Neural cell (in vitro differentiated cells): Measurements from ENCODE around the gene PDE10A. TPM values are rescaled to one million over a fixed set of nuclear protein-coding genes. Genes with fewer than 3 reads are reported as not detected.

Source experiments
- H2AFZ ChIP-seq: fragments of 200-600, 300-800 bp; sonication (generic), shearing (Covaris generic); 2 replicates; pipeline ENCODE4 v1.6.0; 2014; ENCODE audit warnings: low read depth, mild to moderate bottlenecking, antibody characterized with exemption, low read length, moderate library complexity
- H3F3A ChIP-seq: fragments of 200-600 bp; shearing (Covaris generic); 2 replicates; pipeline ENCODE4 v1.6.1; 2016; ENCODE audit warnings: mild to moderate bottlenecking, moderate library complexity, mixed read lengths, antibody characterized with exemption, low read length; ENCODE audit not compliant: insufficient read depth, poor library complexity, severe bottlenecking
- H3K27ac ChIP-seq: fragments of 200-600, 300-800 bp; sonication (generic), shearing (Covaris generic); 2 replicates; pipeline ENCODE4 v1.5.1; 2014; ENCODE audit warnings: mild to moderate bottlenecking, low read length, moderate library complexity
- H3K27me3 ChIP-seq: fragments of 300-800, 200-600 bp; sonication (generic), shearing (Covaris generic); 2 replicates; pipeline ENCODE4 v1.6.0; 2014; ENCODE audit warnings: mild to moderate bottlenecking, low read depth, low read length, moderate library complexity; ENCODE audit not compliant: insufficient read depth
- H3K36me3 ChIP-seq: fragments of 300-800, 200-600 bp; sonication (generic), shearing (Covaris generic); 2 replicates; pipeline ENCODE4 v1.5.1; 2014; ENCODE audit warnings: mild to moderate bottlenecking, antibody characterized with exemption, low read length, moderate library complexity; ENCODE audit not compliant: insufficient read depth
- H3K4me2 ChIP-seq: fragments of 300-800, 200-600 bp; sonication (generic), shearing (Covaris generic); 2 replicates; pipeline ENCODE4 v1.6.0; 2014; ENCODE audit warnings: mild to moderate bottlenecking, low read length
- H3K4me3 ChIP-seq: fragments of 300-800, 200-600 bp; sonication (generic), shearing (Covaris generic); 2 replicates; pipeline ENCODE4 v1.5.1; 2014; ENCODE audit warnings: mild to moderate bottlenecking, low read length, moderate library complexity
- H3K79me2 ChIP-seq: fragments of 200-600 bp; shearing (Covaris generic); replicated peaks from 2 replicates; pipeline ENCODE4 v1.6.0; 2014; ENCODE audit warnings: mild to moderate bottlenecking, low read length, moderate library complexity; ENCODE audit not compliant: insufficient read depth
- H3K9ac ChIP-seq: fragments of 300-800, 200-600 bp; sonication (generic), shearing (Covaris generic); 2 replicates; pipeline ENCODE4 v1.6.1; 2016; ENCODE audit warnings: mild to moderate bottlenecking, low read length, mixed read lengths
- H3K9me2 ChIP-seq: fragments of 200-600 bp; shearing (Covaris generic); 2 replicates; pipeline ENCODE4 v1.6.1; 2016; ENCODE audit warnings: mild to moderate bottlenecking, low read length, mixed read lengths; ENCODE audit not compliant: insufficient read depth
- H3K9me3 ChIP-seq: fragments of 200-600, 300-800 bp; sonication (generic), shearing (Covaris generic); 2 replicates; pipeline ENCODE4 v1.6.1; 2016; ENCODE audit warnings: mild to moderate bottlenecking, mixed run types, low read length, moderate library complexity, mixed read lengths
- H4K20me1 ChIP-seq: fragments of 200-600 bp; shearing (Covaris generic); 2 replicates; pipeline ENCODE4 v1.6.1; 2016; ENCODE audit warnings: mild to moderate bottlenecking, mixed run types; ENCODE audit not compliant: insufficient read depth
- EP300 ChIP-seq: fragments of 450-650 bp; conservative IDR thresholded peaks from 2 replicates; pipeline ENCODE4 v1.6.1; 2014; ENCODE audit warnings: antibody characterized with exemption, mild to moderate bottlenecking, moderate library complexity; ENCODE audit not compliant: poor library complexity, severe bottlenecking
- EZH2 ChIP-seq: fragments of 200-600, 300-800 bp; shearing (Covaris generic), sonication (generic); IDR thresholded peaks from 2 replicates; pipeline ENCODE4 v1.6.1; 2014; ENCODE audit warnings: antibody characterized with exemption, low read length, borderline replicate concordance, mild to moderate bottlenecking; ENCODE audit not compliant: insufficient read depth, poor library complexity, severe bottlenecking
- MXI1 ChIP-seq: fragments of 450-650 bp; conservative IDR thresholded peaks from 2 replicates; pipeline ENCODE4 v1.6.1; 2014; ENCODE audit warnings: antibody characterized with exemption, mild to moderate bottlenecking; ENCODE audit not compliant: poor library complexity, severe bottlenecking
- POLR2AphosphoS5 ChIP-seq: IDR thresholded peaks from 2 replicates; pipeline ENCODE4 v1.6.1; 2012
- RAD21 ChIP-seq: fragments of 450-650 bp; conservative IDR thresholded peaks from 2 replicates; pipeline ENCODE4 v1.6.1; 2014; ENCODE audit warnings: antibody characterized with exemption, mild to moderate bottlenecking, moderate library complexity
- SMC3 ChIP-seq: fragments of 450-650 bp; conservative IDR thresholded peaks from 2 replicates; pipeline ENCODE4 v1.6.1; 2014; ENCODE audit warnings: antibody characterized with exemption, mild to moderate bottlenecking, moderate library complexity; ENCODE audit not compliant: poor library complexity
- TAF1 ChIP-seq: IDR thresholded peaks from 2 replicates; pipeline ENCODE4 v1.6.1; 2012; ENCODE audit warnings: low read depth
- polyA plus RNA-seq: library from polyadenylated mRNA; depleted of rRNA; stranded (reverse); fragments of >200 nt; gene quantifications from 2 replicates; pipeline ENCODE4 v1.2.3, GENCODE V29; 2014
- TF ChIP-seq, protein P1 (sequence below): IDR thresholded peaks from 2 replicates; pipeline ENCODE4 v1.6.1; 2012; ENCODE audit warnings: borderline replicate concordance
- TF ChIP-seq, protein P2 (sequence below): fragments of 450-650 bp; IDR thresholded peaks from 2 replicates; pipeline ENCODE4 v1.5.1; 2014; ENCODE audit warnings: antibody characterized with exemption, mild to moderate bottlenecking, moderate library complexity; ENCODE audit not compliant: poor library complexity, severe bottlenecking

PDE10A gene
- polyA plus RNA-seq, 1 donor from 2014 or later: 52.4 TPM

DNA sequence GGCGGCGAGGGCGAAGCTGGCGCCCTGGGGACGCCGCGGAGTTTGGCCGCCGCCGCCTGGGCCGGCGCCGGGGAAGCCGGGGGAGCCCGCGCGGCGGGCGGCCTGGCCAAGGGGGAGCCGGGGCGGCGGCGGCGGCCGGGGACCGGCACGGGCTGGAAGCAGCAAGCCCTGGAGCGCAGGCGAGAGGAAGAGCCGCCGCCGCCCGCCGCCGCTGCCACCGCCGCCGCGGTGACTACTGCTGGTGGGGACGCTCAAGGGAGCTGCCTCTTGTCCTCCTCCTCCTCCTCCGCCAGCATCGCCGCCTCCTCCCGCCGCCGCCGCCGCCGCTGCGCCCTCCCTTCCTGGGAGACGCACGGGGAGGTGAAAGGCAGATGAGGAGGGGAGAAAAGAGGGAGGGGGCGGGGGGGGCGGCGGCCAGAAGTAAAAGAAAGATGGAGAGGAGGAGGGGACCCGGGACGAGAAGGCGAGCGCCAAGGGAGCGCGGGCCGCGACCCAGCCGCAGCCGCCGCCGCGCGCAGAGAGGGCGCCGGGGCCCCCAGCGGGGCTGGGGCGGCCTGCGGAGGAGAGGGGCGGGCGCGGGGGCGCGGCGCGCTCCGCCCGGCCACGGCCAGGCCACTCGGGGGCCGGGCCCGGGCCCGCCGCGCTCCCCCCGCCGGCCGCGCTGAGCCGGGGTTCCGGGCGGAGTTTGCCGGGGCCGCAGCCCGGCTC lies 846 bp downstream of the PDE10A start:
- peak overlapping the region; percentile 88 for H3K27ac ChIP-seq
- TF ChIP-seq POLR2AphosphoS5: peak; percentile 85
- TF ChIP-seq EZH2: no peak

DNA sequence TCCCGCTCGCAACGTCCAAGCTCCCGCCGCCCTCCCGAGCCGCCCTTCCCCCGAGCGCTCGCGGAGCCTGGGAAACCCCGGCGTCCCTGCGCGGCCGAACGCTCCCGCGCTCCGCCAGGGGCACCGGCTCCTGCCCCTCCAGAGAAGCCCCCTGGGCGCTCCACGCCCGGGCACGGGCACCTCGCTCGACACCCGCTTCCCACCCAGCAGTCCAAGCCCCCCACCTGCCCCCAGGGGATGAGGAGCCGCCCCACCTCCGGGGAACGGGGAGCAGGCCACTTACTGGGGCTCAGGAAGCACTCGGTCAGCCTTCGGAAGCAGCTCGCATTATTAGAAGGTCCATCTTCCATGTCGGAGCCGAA lies 1.4 kb downstream of the PDE10A start:
- TF ChIP-seq POLR2AphosphoS5 (no peak), SMC3 (no peak), EP300 (no peak), EZH2 (no peak), TAF1 (no peak), MXI1 (no peak), RAD21 (no peak)
- TF ChIP-seq, protein P1, sequence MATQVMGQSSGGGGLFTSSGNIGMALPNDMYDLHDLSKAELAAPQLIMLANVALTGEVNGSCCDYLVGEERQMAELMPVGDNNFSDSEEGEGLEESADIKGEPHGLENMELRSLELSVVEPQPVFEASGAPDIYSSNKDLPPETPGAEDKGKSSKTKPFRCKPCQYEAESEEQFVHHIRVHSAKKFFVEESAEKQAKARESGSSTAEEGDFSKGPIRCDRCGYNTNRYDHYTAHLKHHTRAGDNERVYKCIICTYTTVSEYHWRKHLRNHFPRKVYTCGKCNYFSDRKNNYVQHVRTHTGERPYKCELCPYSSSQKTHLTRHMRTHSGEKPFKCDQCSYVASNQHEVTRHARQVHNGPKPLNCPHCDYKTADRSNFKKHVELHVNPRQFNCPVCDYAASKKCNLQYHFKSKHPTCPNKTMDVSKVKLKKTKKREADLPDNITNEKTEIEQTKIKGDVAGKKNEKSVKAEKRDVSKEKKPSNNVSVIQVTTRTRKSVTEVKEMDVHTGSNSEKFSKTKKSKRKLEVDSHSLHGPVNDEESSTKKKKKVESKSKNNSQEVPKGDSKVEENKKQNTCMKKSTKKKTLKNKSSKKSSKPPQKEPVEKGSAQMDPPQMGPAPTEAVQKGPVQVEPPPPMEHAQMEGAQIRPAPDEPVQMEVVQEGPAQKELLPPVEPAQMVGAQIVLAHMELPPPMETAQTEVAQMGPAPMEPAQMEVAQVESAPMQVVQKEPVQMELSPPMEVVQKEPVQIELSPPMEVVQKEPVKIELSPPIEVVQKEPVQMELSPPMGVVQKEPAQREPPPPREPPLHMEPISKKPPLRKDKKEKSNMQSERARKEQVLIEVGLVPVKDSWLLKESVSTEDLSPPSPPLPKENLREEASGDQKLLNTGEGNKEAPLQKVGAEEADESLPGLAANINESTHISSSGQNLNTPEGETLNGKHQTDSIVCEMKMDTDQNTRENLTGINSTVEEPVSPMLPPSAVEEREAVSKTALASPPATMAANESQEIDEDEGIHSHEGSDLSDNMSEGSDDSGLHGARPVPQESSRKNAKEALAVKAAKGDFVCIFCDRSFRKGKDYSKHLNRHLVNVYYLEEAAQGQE: no peak
- TF ChIP-seq, protein P2, sequence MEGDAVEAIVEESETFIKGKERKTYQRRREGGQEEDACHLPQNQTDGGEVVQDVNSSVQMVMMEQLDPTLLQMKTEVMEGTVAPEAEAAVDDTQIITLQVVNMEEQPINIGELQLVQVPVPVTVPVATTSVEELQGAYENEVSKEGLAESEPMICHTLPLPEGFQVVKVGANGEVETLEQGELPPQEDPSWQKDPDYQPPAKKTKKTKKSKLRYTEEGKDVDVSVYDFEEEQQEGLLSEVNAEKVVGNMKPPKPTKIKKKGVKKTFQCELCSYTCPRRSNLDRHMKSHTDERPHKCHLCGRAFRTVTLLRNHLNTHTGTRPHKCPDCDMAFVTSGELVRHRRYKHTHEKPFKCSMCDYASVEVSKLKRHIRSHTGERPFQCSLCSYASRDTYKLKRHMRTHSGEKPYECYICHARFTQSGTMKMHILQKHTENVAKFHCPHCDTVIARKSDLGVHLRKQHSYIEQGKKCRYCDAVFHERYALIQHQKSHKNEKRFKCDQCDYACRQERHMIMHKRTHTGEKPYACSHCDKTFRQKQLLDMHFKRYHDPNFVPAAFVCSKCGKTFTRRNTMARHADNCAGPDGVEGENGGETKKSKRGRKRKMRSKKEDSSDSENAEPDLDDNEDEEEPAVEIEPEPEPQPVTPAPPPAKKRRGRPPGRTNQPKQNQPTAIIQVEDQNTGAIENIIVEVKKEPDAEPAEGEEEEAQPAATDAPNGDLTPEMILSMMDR: no peak
- H3K27ac ChIP-seq: peak overlapping the region; percentile 88
- peak overlapping the region; percentile 95 for H3K9ac ChIP-seq
- H3K36me3 ChIP-seq: no peaks in the 10 kb centered on the region
- H3K79me2 ChIP-seq: peaks cover 50% of the 10 kb centered on the region
- H4K20me1 ChIP-seq: no peaks in the 10 kb centered on the region
- peaks cover 35% of the 10 kb centered on the region for H3K27me3 ChIP-seq
- H2AFZ ChIP-seq: no peak overlapping the region
- H3K4me2 ChIP-seq: peak overlapping the region; percentile 46
- H3K9me3 ChIP-seq: no peaks in the 10 kb centered on the region
- H3F3A ChIP-seq: peaks cover 12% of the 10 kb centered on the region
- H3K4me3 ChIP-seq: peak overlapping the region; percentile 99
- no peaks in the 10 kb centered on the region for H3K9me2 ChIP-seq

More for the DNA sequence above, 846 bp downstream of the PDE10A start:
- Histone ChIP-seq H3K9me3 (no peaks in the 10 kb centered on the region), H3K27me3 (peaks cover 41% of the 10 kb centered on the region), H3F3A (peaks cover 12% of the 10 kb centered on the region), H3K4me2 (no peak overlapping the region), H3K9ac (peak overlapping the region; percentile 95), H3K4me3 (peak overlapping the region; percentile 99), H2AFZ (no peak overlapping the region), H3K79me2 (peaks cover 44% of the 10 kb centered on the region), H3K9me2 (no peaks in the 10 kb centered on the region), H4K20me1 (no peaks in the 10 kb centered on the region), H3K36me3 (no peaks in the 10 kb centered on the region)
